BJ (cell line): ENCODE measurements around the gene METRNL. TPM values are rescaled to one million over a fixed set of nuclear protein-coding genes. Genes with fewer than 3 reads are reported as not detected.

Experiments used
- CTCF ChIA-PET: fragments of 350-600 bp; formaldehyde crosslinking; extraction: SDS; loops from one replicate; lab custom pipeline; 2021; ENCODE audit warnings: antibody characterized with exemption, inconsistent platforms; lab: Yijun Ruan, JAX
- POLR2A ChIA-PET: fragments of 300-600 bp; sonication (Branson Sonifier 250); formaldehyde crosslinking; extraction: SDS; loops from one replicate; lab custom pipeline; 2021; ENCODE audit warnings: antibody characterized with exemption; lab: Charles Lee
- DNase-seq: peaks from one replicate; pipeline ENCODE4 v3.0.0-alpha.2; 2011; ENCODE audit warnings: low read depth
- H3K27me3 ChIP-seq: 2 replicates; pipeline ENCODE4 v1.6.0; 2011; ENCODE audit warnings: low read length; ENCODE audit not compliant: control insufficient read depth, insufficient read depth
- H3K36me3 ChIP-seq: 2 replicates; pipeline ENCODE4 v1.5.1; 2011; ENCODE audit warnings: low read length; ENCODE audit not compliant: control insufficient read depth, insufficient read depth
- H3K4me3 ChIP-seq: 2 replicates; pipeline ENCODE4 v1.5.1; 2011; ENCODE audit warnings: low read depth, mild to moderate bottlenecking, control low read depth, low read length
- CTCF ChIP-seq: IDR thresholded peaks from 2 replicates; pipeline ENCODE4 v1.5.1; 2011; ENCODE audit warnings: low read depth, mild to moderate bottlenecking, control low read depth, inconsistent platforms, low read length, moderate library complexity; ENCODE audit not compliant: insufficient read depth
- polyA plus RNA-seq: library from polyadenylated mRNA; depleted of rRNA; stranded (reverse); fragments of >200 nt; gene quantifications from 2 replicates; pipeline ENCODE4 v1.2.3, GENCODE V29; 2011; rRNA removed

METRNL gene
- polyA plus RNA-seq, 1 experiment: 63.2 TPM

- peaks cover 3% of the 10 kb centered on the region; the same call in 1 of the 2 replicates for H3K27me3 ChIP-seq
- no peak overlapping the region for H3K4me3 ChIP-seq
- no peak for TF ChIP-seq CTCF
- ChIA-PET POLR2A (interaction anchor here (0.6 kb wide), 1 partner anchor 13 kb away, joined by 3 read pairs; no protein-coding TSS in a partner anchor), CTCF (no interaction called here)
- no peak for DNase-seq
- H3K36me3 ChIP-seq: no peaks in the 10 kb centered on the region
Observed at GRCh38 chr17:83142619-83143018, 63.2 kb downstream of the METRNL start.

- CTCF ChIA-PET: interaction anchor here (0.9 to 1.1 kb wide), 2 partner anchors 59 to 313 kb away, joined by 3 read pairs; no protein-coding TSS in a partner anchor
- Histone ChIP-seq H3K27me3 (peaks cover 1% of the 10 kb centered on the region; the same call in 1 of the 2 replicates), H3K4me3 (no peak overlapping the region), H3K36me3 (no peaks in the 10 kb centered on the region)
- DNase-seq: no peak
- no peak for TF ChIP-seq CTCF
- POLR2A ChIA-PET: no interaction called here
Observed at GRCh38 chr17:83143817-83144231, 64.4 kb downstream of the METRNL start.

Other genes starting within 250 kb of the METRNL start
- gene ZNF750, start 239.6 kb upstream of the METRNL start, polyA plus RNA-seq: not detected in 2 replicates